Inferior parietal cortex (tissue), 1 donor: Measurements from ENCODE around the gene ZBTB9.

Source experiments
- DNase-seq: peaks from one replicate; pipeline ENCODE4 v3.0.0-alpha.2; 2016; ENCODE audit errors: extremely low spot score

Gene ZBTB9

DNA sequence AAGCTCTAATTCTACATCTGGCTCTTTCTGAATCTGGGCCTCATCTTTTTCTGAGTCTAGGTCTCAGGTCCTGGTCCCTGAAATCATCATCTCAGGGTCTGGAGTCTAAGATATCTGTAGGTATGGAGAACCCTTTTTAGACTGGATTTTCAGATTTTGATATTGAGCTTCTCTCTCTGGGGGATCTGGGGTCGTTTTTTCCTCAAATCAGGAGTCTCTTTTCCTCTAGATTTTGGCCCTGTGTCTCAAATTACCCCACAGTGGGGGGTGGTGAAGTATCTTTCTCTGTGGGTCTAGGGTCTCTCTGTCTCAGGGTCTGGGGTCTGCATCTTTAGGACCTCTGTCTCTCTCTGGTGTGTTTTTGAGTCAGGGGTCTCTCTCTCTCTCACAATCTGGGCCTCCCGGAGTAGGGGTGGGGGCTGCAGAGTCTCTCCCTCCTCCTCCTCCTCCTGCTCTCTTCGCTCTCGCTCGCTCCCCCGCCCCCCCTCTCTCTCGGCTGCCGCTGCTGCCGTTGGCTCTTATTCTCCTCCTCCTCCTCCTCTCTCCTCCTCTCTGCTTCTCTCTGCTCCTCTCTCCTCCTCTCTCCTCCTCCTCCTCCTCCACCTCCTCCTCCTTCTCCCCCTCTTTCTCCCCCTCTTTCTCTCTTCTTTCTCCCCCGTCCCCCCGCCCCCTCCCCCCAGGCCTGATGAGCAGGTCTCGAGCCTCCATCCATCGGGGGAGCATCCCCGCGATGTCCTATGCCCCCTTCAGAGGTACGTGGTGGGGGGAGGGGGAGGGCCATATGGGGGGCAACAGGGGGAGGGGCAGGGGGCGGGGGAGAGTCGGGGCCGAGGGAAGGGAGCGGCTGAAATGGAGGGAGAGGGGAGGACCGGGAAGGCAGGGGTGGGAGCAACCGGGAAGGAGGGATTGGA, 34.5 kb upstream of the ZBTB9 start, which contains the start of gene SYNGAP1:
TSS of gene SYNGAP1 (plus strand) at position 486 of the 911 bp plus-strand sequence. CDS start at position 686, 200 bp downstream.
- no peak for DNase-seq

DNA sequence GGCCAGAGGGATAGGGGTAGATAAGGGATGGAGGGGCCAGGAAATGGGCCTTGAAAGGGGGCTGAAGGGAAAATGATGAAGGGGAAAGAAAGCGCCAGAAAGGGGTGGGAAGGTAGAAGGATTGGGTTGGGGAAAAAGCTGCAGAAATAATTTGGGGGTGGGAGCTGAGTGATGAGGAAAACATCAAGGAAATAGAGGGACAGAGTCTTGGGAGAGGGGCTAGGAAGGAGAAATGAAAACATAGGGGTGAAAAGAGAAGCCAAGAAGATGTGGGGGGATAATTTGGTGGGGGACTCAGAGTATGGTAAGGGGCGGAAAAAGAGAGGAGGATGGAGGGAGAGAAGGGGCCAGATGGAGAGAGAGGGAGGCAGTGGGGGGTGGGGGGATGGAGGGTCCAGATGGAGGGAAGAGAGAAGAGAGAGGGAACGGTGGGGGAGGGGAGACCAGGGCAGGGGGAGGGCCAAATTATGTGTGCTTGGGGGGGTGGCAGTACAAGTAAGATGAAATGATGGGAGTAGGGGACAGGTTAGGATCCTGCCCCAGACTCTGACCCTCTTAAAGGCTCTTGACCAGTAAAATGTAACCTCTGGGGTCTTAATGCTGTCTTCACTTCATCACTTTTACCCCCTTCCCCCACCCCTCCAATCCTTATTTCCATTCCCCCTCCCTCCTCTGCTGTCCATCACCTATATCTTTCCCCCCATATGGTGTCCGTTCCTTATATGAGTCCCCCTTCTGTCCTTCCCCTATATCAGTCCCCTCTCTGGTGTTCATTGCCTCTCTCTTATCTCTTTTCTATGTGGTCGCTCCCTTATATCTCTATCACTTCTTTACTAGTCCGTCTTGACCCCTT, 33.7 kb upstream of the ZBTB9 start:
- DNase-seq, result no peak

DNA sequence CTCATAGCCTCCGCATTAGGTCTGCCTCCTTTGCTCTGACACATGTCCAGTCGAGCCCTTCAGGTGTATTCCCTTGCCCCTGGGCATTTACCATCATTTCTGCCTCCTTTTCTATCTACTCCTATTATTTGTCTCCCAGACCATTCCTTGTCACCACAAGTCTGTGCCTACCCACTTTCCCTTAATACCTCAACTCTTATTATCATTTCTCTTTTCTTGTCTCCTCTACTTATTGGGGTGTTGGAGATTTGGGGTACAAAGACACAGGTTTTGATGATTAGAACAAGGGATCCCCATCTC, 33.1 kb upstream of the ZBTB9 start:
- DNase-seq, result no peak

DNA sequence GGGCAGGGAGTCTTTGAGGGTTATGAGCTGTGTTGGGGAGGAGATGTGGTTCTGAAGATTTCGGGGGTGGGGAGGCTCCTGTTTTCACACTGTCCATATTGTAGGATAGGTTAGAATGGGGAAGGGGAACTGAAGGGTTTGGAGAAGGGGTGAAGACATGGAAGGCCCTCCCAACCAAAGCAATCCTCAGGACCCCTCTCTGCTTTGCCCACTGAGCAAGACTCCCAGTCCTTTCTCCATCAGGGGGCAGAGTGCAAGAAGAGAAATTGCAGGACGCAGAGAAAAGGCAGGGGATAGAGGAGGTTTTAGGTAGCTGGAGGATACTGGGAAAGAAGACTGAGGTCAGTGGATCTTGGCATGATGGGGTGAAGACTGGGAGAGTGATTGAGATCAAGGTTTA, 30.6 kb upstream of the ZBTB9 start:
- no peak for DNase-seq

DNA sequence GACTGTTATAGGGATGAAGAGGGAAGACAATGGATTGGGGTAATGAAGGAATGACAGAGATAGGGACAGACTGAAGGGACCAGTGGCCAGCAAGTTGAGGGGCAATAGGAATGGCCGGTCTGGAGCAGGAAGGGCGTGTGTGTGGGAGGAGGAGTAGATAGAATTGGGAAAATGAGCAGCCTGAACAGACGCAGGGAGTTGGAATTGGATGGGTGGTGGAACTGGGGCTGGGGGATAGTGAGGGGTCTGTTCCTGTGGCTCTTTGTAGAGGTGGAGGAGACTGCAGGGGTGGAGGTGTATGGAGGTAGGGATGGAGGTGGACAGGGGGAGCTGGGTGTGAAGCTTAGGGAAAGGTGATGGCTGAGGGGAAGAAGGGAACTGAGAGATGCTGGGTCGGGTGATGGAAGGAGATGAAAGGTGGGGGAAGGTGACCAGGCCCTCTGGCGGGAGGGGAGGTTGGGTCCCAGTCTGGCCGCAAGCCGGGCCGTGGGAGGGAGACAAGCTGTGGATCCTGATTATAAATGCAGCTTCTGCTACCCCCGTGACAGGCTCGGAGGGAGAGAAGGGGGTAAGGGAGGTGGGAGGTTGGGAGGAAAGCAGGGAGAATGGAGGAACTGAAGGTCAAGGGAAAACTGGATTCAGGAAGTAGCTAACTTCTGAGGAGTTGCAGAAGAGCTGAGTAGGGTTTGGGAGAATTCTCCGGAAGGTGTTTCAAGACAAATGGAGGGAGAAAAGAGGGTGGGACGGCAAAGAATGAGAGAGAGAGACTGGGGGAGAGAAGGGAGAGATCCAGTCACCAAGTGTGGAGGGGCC, 29.3 kb upstream of the ZBTB9 start:
- no peak for DNase-seq

DNA sequence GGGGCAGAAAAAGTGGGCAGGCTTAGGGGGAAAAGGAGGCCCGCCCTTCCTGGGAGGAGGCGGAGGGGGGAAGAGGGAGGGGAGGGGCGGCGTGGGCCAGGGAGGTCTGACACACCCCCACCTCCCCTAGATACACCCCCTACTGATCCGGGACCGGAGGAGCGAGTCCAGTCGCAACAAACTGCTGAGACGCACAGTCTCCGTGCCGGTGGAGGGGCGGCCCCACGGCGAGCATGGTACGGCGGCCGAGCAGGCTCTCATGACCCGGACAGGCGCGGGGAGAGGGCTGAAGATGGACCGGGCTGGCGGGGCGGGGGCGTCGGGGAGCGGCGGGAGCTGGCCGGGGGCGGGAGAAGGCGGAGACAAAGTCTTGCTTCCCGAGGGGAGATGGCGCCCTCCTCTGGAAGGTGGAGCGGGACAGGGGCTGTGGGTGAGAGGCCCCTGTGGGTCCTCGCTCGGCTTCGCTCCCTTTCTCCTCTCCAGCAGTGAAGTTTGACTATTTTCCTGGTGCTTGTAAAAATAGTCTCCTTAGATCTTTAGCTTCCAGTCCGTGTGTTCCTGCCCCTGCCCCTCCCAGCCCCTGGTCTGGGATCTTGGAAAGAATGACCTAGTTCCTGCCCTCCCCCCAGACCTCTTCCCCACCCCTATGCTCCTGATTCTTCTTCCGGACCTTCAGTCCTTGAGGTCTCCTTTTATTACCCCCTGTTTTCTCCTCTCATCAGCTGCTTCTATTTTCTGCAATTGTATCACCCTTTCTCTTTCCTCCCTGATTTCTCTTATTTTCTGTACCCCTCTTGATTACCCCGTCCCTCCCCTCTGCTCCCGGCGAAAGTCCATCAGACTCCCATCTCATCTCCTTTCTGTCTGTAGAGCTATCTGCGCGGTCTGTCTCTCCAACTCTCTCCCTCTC, 28.5 kb upstream of the ZBTB9 start:
- peak; percentile 71 for DNase-seq

DNA sequence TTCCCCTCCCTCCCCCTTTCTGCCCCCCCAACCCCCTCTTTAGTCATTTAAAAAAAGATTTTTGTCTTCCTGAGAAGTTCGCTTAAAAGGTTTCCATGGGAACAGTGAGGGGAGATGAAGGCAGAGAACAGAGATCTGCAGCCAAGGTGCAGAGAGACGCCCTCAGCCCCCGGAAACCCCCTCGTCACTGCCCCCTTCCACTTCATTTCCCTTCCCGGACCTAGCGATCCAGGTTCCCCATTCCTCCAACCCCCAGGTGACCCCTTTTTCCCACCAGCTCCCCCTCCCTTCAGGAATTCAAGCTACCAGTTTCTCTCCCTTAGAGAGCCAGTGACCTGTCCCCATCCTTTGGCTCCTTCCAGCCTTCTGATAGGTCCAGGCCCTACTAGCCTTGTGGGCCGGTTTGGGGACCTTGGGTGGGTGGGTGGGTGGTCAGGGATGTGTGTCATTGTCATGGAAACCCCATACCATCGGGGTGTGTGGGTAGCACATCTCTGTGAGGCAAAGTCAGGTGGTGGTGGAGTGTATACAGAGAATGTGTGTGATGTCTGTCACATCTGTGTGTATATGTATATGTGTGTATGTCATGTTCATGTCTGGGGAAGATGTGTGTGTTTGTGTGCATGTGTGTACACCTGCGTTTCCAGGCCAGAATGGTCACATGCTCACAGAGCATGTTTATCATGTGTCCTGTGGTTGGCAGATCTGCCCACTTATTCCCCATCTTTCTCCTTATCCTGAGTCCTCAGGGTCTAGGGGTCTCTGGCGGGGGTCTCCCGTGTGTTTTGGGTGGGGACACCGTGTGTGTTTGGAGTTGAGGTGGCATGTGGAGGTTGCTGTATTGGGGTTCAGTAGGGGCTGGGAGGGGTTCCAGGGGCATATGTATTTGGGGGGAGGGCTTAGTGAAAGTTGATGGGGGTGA, 27.5 kb upstream of the ZBTB9 start:
- peak; percentile 22 for DNase-seq

DNA sequence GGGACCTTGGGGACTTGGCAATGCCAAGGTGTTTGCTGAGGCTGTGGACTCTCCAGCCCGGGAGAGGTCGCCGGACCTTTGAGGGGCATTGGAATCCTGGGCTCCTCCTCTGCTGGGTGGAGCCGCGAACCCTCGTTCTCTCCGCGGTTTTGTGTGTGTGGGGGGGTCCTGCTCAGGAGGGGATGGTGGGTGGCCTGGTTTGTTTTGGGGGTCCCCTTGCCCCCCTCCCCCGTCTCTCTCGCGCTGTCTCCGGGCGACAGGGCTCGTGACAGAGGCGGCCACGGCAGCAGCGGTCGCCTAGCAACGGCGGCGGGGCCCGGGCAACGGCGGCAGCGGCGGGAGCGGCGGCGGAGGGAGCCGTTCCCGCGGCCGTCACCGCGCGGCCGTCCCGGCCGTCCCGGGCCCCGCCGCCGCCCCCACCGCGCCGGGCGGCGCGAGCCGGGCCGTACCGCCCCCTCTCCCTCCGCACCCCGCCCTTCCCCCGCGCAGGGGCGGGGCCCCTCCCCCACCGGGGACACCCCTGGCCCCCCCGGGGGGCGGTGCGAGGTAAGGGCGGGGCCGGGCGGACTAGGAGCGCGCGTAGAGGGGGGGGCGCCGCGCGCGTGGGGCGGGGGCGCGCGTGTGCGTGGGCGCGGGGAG, 26.7 kb upstream of the ZBTB9 start:
- DNase-seq, result no peak

DNA sequence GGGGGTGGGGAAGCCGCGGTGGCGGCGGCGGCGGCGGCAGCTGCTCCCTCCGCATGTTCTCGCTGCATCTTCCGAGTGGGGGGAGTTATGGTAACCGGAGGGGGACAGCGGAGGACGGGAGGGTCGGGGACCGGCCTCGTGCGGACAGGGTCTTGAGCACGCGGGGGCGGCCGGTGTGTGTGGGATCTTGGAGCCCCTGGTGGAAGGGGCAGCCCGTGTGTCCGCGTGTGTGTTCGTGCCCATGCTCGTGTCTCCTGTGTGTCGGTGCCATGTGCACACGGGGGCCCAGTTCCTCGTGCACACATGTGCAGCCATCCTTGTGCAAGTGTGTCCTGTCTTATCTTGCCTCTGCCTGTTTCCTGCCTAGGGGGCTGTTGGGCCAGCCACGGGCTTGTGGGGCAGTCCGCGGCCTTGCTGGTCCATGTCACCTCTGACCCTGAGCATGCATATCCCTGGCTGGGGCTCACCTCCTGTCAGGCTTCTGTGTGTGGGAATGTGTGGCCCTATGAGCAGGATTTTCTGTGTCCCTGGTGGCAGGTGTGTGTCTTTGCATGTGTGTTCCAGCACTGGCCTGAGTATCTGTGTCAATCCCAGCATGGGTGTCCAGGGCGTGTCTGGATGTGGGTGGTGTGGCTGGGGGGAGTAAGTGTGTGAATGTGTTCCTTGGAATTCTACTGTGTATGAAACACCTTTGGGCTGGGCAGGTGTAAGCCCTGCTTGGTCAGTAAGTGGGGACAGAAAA, 26.0 kb upstream of the ZBTB9 start:
- DNase-seq, result no peak

DNA sequence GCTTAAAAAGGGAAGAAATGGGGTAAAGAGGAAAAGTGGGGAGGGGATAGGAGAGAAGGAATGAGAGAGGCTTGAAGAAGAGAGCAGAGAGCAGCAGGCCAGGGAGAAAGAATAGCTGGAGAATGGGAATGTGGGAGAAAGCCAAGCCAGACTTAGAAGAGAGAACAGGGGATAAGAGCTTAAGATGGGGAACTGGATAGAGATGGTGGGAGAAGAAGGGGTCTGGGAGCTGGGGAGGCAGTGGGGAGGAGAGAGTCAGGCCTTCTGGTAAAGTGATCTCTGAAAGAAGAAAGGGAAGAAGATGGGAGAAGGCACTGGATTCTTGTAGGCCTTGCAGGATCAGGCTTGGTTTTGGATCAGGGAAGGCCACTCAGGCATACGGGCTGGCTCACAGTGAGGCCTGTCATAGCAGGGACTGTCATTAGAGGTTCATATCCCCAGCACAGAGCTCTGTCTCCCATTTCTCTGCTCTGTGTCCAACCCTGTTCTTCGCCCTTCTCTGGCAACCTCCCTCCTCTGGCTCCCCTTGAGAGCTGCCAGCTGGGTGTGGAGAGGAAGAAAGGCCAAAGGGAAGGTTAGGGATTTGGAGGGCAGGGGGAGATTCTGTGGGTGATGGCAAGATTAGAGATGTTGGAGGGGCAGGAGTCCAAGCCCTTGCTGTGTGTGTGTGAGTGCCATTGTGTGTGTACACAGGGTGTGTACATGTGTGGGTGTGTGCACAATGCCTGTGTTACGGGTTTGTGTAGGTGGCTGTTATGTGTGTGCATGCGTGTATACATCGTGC, 25.2 kb upstream of the ZBTB9 start:
- no peak for DNase-seq

DNA sequence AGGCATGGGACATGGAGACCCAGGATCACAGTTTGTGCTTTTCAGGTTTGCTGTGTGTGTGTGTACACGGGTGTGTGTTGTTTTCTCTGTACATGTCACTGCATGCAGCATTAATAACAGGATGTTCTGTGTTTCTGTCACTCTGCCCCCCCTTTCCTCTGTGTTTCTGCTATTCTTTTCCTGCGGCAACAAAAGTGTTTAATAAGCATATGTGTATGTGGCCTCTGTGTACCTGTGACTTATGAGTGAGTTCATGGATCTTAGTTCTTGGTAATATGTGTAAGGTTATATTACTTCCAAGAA, 24.7 kb upstream of the ZBTB9 start:
- DNase-seq, result no peak

DNA sequence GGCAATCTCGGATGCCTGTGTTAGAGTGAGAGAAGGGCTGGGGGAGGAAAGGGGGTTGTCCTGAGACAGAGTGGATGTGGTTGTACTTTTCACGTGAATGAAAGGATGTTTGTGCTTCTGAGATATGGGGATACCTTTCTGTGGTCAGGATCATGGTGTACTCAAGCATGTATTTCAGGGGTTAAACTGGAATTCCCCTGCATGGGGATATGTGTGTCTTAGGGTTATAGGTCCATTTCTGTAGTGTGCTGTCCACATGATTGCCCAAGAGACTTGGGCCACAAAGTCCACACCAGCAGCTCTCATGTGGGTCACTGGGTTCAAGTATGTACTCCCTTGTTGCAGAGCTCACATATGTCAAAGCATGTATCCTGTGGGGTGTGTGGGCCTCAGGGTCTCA, 24.0 kb upstream of the ZBTB9 start:
- no peak for DNase-seq

DNA sequence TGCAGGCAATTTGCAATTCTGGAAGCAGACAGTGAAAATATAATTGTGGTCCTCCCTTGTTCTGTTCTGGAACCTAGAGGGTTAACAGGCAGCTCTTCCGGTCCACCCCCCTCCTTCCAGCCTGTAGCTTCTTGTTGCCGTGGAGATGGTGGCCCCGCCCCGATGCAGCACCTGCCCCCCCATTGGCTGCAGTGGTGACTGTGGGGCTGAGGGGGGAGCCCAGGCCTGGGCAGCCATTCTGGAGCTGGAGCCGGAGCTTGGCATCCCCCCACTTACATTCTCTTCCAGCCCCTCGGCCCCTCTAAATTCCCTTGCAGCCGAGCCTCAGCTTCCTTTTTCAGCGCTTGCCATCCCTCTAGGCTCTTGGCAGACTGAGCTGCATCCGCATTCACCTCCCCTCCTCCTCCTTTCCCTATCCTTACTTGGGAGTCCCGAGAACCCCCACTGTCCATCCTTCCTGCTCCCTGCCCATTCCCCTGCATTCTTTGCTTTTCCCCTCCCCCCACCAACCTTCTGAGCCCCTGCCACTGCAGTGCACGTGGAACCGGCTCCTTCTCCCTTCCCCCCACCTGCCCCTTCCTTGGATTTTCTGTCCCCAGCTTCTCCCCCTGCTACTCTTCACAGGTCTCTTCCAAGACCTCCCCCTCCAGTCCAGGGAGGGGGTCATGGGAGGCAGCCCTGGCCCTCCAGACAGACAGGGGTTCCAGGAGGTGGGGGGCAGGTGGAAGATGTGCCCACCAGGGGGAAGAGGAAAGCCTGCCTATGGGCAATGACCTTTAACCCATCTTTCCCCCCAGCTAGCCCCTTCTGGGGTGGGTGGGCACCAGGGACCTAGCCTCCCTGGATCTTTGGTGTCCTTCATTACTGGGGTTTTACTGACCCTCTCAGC, 23.1 kb upstream of the ZBTB9 start:
- DNase-seq, result peak; percentile 74

DNA sequence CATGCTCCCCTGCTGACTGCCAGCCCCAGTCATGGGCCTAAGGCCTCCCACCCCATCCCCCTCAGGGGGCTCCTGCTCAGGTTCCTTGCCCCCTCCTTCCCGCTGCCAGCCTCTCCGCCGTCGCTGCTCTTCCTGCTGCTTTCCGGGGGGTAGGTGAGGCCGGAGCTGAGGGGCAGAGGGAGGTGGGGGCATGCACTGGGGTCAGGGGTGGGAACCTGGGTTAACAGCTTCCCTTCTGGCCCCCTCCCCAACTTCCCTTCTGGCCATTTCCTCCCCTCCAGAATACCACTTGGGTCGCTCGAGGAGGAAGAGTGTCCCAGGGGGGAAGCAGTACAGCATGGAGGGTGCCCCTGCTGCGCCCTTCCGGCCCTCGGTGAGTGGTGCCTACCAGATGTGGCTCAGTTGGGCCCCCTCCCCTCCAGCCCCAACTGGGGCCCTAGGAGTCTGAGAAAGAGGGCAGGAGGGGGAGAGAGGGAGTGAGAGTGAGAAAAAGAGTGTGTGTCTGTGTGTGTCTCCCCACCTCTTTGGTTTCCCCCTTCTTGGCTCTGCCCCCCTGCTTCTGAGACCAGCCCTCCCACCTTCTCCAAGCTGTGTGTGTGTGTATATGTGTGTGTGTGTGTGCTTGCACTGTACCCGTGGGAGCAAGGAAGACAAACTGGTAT, 22.4 kb upstream of the ZBTB9 start:
- no peak for DNase-seq

DNA sequence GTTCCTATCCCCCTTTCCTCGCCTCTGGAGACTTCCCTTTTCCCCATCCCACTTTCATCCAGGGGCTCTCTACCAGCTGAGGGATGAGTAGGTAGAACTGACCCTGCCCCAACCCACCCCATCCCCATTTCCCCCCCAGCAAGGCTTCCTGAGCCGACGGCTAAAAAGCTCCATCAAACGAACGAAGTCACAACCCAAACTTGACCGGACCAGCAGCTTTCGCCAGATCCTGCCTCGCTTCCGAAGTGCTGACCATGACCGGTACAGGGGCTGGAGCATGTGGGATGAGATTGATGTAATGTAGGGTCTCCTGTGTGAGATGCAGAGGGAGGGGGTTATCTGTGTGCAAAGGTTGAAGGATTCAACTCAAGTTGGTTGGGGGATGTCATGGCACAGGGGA, 21.8 kb upstream of the ZBTB9 start:
- DNase-seq, result no peak

DNA sequence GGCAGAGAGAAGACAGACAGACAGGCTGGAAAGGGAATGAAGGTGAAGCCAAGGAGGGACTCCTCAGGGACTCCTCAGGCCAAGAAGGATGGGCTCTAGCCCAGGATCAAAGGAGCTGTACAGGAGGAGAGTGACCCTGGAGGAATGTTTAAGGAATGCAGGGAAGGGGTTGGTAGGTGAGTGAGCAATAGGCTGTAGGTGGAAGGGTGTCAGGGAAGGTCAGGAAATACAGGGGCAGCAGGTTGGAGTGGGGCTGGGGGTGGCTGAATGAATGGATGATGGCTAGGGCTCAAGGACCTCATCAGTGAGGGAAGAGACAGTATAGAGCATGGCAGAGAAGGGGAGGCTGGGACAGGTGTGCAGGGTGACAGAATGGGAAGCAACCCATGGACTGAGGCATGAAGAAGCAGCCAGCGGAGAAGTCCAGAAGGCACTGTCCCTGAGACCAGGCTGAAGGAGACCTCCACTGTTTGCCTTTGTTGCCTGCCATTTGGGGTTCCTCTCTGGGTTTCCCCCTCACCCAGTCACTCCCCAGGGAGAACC, 21.3 kb upstream of the ZBTB9 start:
- no peak for DNase-seq
